GM12801 (cell line): ENCODE results near the gene TPGS1.

Experiments
- CTCF ChIP-seq: IDR thresholded peaks from one replicate; pipeline ENCODE4 v1.5.1; 2011; ENCODE audit warnings: control low read depth; ENCODE audit not compliant: insufficient read length; ENCODE audit errors: extremely low read depth

The TPGS1 gene

DNA sequence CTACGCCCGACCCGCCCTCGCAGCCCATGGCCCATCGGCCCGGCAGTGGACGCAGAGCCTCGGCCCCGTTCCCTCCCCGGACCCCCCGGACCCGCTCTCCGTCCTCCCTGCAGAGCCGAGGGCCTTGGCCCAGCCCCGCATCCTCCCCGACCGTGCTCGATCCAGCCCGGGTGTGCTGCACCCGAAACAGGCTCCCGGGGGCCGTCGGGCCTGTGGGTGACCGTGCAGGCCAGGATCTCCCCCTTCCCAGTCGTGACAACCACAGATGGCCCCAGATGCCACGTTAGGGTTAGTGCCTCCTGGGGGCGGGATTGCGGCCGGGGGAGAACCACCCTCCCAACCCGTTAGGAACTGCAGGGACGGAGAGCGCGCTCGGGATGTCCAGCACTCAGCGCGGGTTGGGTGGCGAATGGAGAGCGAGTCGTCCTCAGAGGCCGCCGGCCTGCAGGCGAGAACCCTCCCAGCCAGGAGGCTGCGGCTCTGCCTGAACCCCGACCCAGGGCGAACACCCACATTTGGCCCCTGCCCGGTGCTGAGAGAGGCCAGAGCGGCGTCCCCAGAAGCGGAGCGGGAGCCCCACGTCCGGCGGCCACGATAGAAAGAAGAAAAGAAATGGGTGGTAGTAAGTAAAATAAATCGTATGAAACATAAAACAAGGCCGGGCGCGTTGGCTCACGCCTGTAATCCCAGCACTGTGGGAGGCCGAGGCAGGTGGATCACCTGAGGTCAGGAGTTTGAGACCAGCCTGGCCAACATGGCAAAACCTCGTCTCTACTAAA, 17.7 kb upstream of the TPGS1 start:
- TF ChIP-seq CTCF, result no peak

- TF ChIP-seq CTCF, result no peak
Measured at GRCh38 chr19:491146-491741, 16.1 kb upstream of the TPGS1 start.

DNA sequence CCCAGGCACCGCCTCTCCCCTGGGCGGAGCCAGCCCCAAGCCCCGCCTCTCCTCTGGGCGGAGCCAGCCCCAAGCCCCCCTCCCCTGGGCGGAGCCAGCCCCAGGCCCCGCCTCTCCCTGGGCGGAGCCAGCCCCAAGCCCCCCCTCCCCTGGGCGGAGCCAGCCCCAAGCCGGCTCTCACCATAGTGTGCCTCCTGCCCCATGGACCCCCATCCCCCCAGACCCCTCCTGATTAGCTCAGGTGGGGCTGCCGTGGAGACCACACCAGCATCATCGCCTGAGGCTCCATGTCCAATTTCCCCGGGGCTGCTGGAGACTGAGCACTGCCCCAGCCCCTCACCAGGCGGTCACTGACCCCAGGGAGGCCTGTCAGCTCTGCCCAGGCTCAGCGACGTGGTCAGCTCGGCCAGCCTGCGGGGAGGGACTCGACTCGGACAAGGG, 15.2 kb upstream of the TPGS1 start:
- TF ChIP-seq CTCF, result no peak

- no peak for TF ChIP-seq CTCF
Measured at GRCh38 chr19:493391-494170, 13.7 kb upstream of the TPGS1 start.

DNA sequence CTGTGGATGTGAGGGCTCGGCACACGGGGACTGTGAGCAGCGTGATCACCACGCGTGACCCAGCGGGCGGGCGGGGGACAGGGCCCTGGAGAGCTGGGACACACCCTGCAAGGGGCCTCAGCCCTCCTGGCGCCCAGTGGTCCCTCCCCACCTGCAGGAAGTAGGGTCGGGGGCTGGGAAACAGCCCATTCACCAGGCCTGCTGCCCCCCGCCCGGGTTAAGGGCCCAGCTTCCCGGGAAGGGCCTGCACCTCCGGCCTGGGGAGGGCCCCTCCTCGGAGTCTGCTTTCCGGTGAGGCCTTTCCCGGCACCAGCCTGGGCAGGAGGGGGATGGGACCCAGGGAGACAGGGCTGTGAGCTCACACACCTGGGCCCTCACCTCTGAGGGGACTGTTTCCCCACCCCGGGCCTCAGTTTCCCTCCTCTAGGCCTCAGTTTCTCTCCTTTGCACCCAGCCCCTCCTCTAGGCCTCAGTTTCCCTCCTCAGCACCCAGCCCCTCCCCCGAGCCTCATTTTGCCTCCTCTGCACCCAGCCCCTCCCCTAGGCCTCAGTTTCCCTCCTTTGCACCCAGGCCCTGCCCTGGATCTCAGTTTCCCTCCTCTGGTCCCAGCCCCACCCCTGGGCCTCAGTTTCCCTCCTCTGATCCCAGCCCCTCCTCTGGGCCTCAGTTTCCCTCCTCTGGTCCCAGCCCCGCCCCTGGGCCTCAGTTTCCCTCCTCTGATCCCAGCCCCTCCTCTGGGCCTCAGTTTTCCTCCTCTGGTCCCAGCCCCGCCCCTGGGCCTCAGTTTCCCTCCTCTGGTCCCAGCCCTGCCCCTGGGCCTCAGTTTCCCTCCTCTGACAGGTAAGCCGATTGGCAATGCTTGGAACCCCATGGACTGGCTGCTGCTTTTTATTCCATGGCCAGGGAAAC, 12.9 kb upstream of the TPGS1 start:
- no peak for TF ChIP-seq CTCF

DNA sequence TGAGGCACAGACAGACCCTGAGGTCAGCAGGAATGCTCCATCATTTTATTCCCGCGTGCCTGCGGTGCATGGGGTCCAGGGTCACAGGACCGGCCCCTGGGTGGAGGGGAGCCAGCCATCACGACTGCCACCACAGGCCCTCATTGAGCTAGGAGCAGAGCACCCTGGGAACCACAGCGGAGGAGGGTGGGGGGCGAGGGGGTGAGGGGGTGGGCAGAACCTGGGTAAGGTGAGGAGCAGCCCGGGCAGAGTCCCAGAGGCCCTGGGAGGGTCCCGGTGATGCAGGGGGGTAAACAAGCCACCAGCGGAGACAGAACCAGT, 12.3 kb upstream of the TPGS1 start:
- TF ChIP-seq CTCF, result no peak
